ENCODE results near the gene PRDM15.
A peak's percentile ranks its signal among the peaks of the same experiment; 100 is the strongest.
"Not testable (repeated sequence)": the region's sequence is repeated elsewhere in the genome, so short reads cannot be mapped to it uniquely, and the experiment has no call there.

The PRDM15 gene

GRCh38 chr21:41808094-41808493, 71.0 kb downstream of the PRDM15 start:
- DNase-seq (ENCODE audit: low read depth, low spot score) = no peak

- no peak for DNase-seq (ENCODE audit: low read depth, low spot score)
Observed at GRCh38 chr21:41806773-41807172, 72.4 kb downstream of the PRDM15 start.

GRCh38 chr21:41805643-41806042, 73.5 kb downstream of the PRDM15 start:
- DNase-seq (ENCODE audit: low read depth, low spot score) = no peak

- DNase-seq (ENCODE audit: low read depth, low spot score) = no peak
Observed at GRCh38 chr21:41805038-41805437, 74.1 kb downstream of the PRDM15 start.

- no peak for DNase-seq (ENCODE audit: low read depth, low spot score)
Observed at GRCh38 chr21:41804381-41804780, 74.8 kb downstream of the PRDM15 start.

GRCh38 chr21:41803316-41803715, 75.8 kb downstream of the PRDM15 start:
- no peak for DNase-seq (ENCODE audit: low read depth, low spot score)

GRCh38 chr21:41802684-41803083, 76.5 kb downstream of the PRDM15 start:
- DNase-seq (ENCODE audit: low read depth, low spot score) = peak; percentile 27

- no peak for DNase-seq (ENCODE audit: low read depth, low spot score)
Observed at GRCh38 chr21:41802198-41802584, 77.0 kb downstream of the PRDM15 start.

- no peak for DNase-seq (ENCODE audit: low read depth, low spot score)
Observed at GRCh38 chr21:41801321-41802197, 77.6 kb downstream of the PRDM15 start.

GRCh38 chr21:41800425-41801320, 78.5 kb downstream of the PRDM15 start:
- DNase-seq (ENCODE audit: low read depth, low spot score) = no peak

- DNase-seq (ENCODE audit: low read depth, low spot score) = no peak
Observed at GRCh38 chr21:41799763-41800162, 79.4 kb downstream of the PRDM15 start.

- DNase-seq (ENCODE audit: low read depth, low spot score) = no peak
Observed at GRCh38 chr21:41798326-41798725, 80.8 kb downstream of the PRDM15 start.

- DNase-seq (ENCODE audit: low read depth, low spot score) = no peak
Observed at GRCh38 chr21:41796476-41797080, 82.6 kb downstream of the PRDM15 start.

GRCh38 chr21:41795726-41796125, 83.4 kb downstream of the PRDM15 start:
- DNase-seq (ENCODE audit: low read depth, low spot score) = no peak

GRCh38 chr21:41794600-41794999, 84.5 kb downstream of the PRDM15 start:
- no peak for DNase-seq (ENCODE audit: low read depth, low spot score)

- no peak for DNase-seq (ENCODE audit: low read depth, low spot score)
Observed at GRCh38 chr21:41792711-41793110, 86.4 kb downstream of the PRDM15 start.

- peak; percentile 83 for DNase-seq (ENCODE audit: low read depth, low spot score)
Observed at GRCh38 chr21:41786509-41786987, 92.6 kb downstream of the PRDM15 start.

- DNase-seq (ENCODE audit: low read depth, low spot score) = not testable (repeated sequence)
Observed at GRCh38 chr21:41785262-41785661, 93.9 kb downstream of the PRDM15 start.

- DNase-seq (ENCODE audit: low read depth, low spot score) = no peak
Observed at GRCh38 chr21:41784456-41785102, 94.6 kb downstream of the PRDM15 start.

GRCh38 chr21:41783476-41784180, 95.5 kb downstream of the PRDM15 start:
- peak; percentile 88 for DNase-seq (ENCODE audit: low read depth, low spot score)

- no peak for DNase-seq (ENCODE audit: low read depth, low spot score)
Observed at GRCh38 chr21:41781050-41781410, 98.1 kb downstream of the PRDM15 start.
